Erythroblast (primary cell): ENCODE measurements around the gene VAV2.

Experiments
- GATA1 ChIP-seq: IDR thresholded peaks from 2 replicates; pipeline ENCODE4 v1.6.1; 2011; ENCODE audit warnings: low read depth, mild to moderate bottlenecking, control low read depth, low read length, moderate library complexity
- POLR2A ChIP-seq: IDR thresholded peaks from 2 replicates; pipeline ENCODE4 v1.6.1; 2011; ENCODE audit warnings: mild to moderate bottlenecking, low read length

GRCh38 chr9:133937120-133937519 lies 55.0 kb downstream of the VAV2 start:
- TF ChIP-seq POLR2A: no peak
- no peak for TF ChIP-seq GATA1
